AG09319 (cell line): Measurements from ENCODE around the gene EXOG.

Source experiments
- DNase-seq: peaks from one replicate; pipeline ENCODE4 v3.0.0-alpha.2; 2010; ENCODE audit warnings: low read depth; ENCODE audit errors: extremely low read depth
- CTCF ChIP-seq: IDR thresholded peaks from 2 replicates; pipeline ENCODE4 v1.5.1; 2011; ENCODE audit warnings: low read depth, mild to moderate bottlenecking, inconsistent platforms, low read length, moderate library complexity

EXOG gene

GRCh38 chr3:38553071-38553470, 56.9 kb downstream of the EXOG start:
- TF ChIP-seq CTCF: no peak
- no peak for DNase-seq

- no peak for TF ChIP-seq CTCF
- DNase-seq: no peak
Observed at GRCh38 chr3:38554127-38554827, 58.1 kb downstream of the EXOG start.

- TF ChIP-seq CTCF: no peak
- no peak for DNase-seq
Observed at GRCh38 chr3:38555149-38555840, 59.2 kb downstream of the EXOG start.

- DNase-seq: no peak
- TF ChIP-seq CTCF: no peak
Observed at GRCh38 chr3:38555926-38556325, 59.8 kb downstream of the EXOG start.

GRCh38 chr3:38556640-38557358, 60.7 kb downstream of the EXOG start:
- DNase-seq: no peak
- no peak for TF ChIP-seq CTCF

- no peak for TF ChIP-seq CTCF
- no peak for DNase-seq
Observed at GRCh38 chr3:38558864-38559263, 62.7 kb downstream of the EXOG start.

GRCh38 chr3:38560284-38560683, 64.1 kb downstream of the EXOG start:
- no peak for TF ChIP-seq CTCF
- DNase-seq: no peak
